Kidney epithelial cell (primary cell): Measurements from ENCODE around the gene TP53BP1. TPM values are rescaled to one million over a fixed set of nuclear protein-coding genes. Genes with fewer than 3 reads are reported as not detected.
A peak's percentile ranks its signal among the peaks of the same experiment; 100 is the strongest.

ENCODE experiments used
- DNase-seq: peaks from one replicate; pipeline ENCODE4 v3.0.0-alpha.2; 2010; ENCODE audit warnings: low read depth
- H3K27me3 ChIP-seq: 2 replicates; pipeline ENCODE4 v1.6.0; 2011; ENCODE audit warnings: low read length; ENCODE audit not compliant: control insufficient read depth, insufficient read depth
- H3K36me3 ChIP-seq: 2 replicates; pipeline ENCODE4 v1.5.1; 2011; ENCODE audit warnings: low read length; ENCODE audit not compliant: control insufficient read depth, insufficient read depth
- H3K4me3 ChIP-seq: 2 replicates; pipeline ENCODE4 v1.5.1; 2011; ENCODE audit warnings: low read depth, mild to moderate bottlenecking, control low read depth, low read length
- total RNA-seq: library from RNA; depleted of rRNA; stranded (reverse); fragments of >200 nt; gene quantifications from 2 replicates; pipeline ENCODE4 v1.2.3, GENCODE V29; 2015
- TF ChIP-seq, protein P1 (sequence below): IDR thresholded peaks from 2 replicates; pipeline ENCODE4 v1.5.1; 2011; ENCODE audit warnings: mild to moderate bottlenecking, moderate library complexity, low read length, control low read depth, inconsistent platforms; ENCODE audit not compliant: insufficient read depth, poor library complexity, severe bottlenecking

TP53BP1 gene
- total RNA-seq, 1 donor from 2014 or later, result 34.8 TPM

DNA sequence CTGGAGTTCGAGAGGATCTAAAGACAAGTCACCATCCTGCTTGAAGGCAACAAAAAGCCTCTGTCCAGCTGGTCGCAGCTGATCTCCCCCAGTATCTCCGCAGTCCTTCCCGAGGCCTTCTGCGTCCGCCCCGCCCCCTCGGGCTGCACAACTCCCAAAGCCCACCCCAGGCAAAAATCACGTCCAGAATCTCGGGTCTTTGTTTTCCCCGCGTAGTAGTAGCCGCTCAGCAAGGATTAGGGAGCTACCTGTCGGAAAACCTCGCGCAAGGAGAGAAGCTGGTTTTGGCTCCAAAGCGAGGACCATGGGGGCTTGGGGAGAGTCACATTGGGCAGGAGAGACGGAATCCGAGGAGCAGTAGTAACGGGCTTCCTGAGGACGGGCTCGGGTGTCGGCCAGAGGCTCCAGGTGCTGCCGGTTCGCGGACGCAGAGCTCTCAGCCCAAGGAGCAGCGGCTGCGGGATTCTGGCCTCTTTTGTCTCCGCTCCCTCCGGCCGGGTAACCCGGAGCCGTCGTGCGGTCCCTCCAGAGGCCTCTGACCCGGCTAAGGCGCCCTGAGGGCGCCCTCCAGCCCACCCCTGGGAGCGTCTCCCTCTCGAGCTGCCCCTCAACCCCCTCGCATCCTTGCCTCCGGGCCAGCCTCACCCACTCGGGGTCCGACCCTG, 122.5 kb downstream of the TP53BP1 start:
- Histone ChIP-seq H3K4me3 (peak overlapping the region; percentile 74), H3K36me3 (peaks cover 3% of the 10 kb centered on the region)
- DNase-seq, result no peak

DNA sequence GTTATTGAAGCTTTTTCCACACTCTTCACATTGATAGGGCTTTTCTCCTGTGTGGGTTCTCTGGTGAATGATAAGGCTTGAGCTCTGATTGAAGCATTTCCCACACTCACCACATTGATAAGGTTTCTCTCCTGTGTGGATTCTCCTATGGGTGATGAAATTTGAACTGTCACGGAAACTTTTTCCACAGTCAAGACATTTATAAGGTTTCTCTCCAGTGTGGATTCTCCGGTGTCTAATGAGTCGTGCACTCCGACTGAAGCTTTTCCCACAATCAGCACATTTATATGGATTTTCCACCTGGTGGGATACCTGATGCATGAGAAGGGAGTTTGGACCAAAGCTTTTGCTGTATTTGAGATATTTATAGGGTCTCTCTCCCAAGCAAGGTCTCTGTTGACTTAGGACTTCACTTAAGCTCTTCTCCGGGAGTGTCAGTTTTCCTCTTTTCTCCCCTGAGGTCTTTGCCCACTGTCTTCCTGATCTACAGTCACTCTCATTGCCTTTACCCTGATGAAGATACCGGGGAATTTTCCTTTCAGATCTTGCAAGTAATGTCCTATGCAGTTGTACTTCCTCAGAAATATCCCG, 131.5 kb downstream of the TP53BP1 start:
- peaks cover 4% of the 10 kb centered on the region for H3K36me3 ChIP-seq
- TF ChIP-seq, protein P1, sequence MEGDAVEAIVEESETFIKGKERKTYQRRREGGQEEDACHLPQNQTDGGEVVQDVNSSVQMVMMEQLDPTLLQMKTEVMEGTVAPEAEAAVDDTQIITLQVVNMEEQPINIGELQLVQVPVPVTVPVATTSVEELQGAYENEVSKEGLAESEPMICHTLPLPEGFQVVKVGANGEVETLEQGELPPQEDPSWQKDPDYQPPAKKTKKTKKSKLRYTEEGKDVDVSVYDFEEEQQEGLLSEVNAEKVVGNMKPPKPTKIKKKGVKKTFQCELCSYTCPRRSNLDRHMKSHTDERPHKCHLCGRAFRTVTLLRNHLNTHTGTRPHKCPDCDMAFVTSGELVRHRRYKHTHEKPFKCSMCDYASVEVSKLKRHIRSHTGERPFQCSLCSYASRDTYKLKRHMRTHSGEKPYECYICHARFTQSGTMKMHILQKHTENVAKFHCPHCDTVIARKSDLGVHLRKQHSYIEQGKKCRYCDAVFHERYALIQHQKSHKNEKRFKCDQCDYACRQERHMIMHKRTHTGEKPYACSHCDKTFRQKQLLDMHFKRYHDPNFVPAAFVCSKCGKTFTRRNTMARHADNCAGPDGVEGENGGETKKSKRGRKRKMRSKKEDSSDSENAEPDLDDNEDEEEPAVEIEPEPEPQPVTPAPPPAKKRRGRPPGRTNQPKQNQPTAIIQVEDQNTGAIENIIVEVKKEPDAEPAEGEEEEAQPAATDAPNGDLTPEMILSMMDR, result no peak
- no peak overlapping the region for H3K4me3 ChIP-seq
- H3K27me3 ChIP-seq, result no peaks in the 10 kb centered on the region
- DNase-seq, result no peak

More for the DNA sequence above, 122.5 kb downstream of the TP53BP1 start:
- TF ChIP-seq, protein P1, result no peak
- H3K27me3 ChIP-seq, result no peaks in the 10 kb centered on the region

DNA sequence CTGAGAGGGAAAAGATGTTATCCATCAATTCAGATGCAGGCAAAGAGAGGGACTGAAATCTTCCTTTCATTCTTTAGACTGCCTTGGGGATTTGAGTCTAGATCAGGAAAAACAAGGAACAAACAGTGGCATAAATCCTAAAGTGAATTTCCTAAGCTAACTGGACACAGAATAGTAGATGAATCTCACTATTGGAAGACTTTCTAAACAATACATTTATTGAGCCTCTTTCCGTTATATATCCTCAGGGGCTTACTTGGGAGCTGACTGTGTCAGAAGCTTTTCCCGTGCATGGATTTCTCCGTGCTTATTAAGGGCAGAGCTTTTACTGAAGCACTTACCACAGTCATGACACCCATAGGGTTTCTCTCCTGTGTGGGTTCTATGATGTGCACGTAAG, 132.1 kb downstream of the TP53BP1 start:
- Histone ChIP-seq H3K4me3 (no peak overlapping the region), H3K27me3 (no peaks in the 10 kb centered on the region), H3K36me3 (peaks cover 4% of the 10 kb centered on the region)
- TF ChIP-seq, protein P1, result no peak
- no peak for DNase-seq

Other genes with a start within 250 kb of the TP53BP1 start
- gene TGM5, start 226.2 kb downstream of the TP53BP1 start, total RNA-seq, result not detected in 2 replicates
- not detected in 2 replicates for gene TGM7, start 190.9 kb downstream of the TP53BP1 start, total RNA-seq
- gene LCMT2, start 162.6 kb downstream of the TP53BP1 start, total RNA-seq, result 7.8 and 9.2 TPM in 2 replicates
- gene ZSCAN29, start 122.1 kb downstream of the TP53BP1 start, total RNA-seq, result 29.5 and 38.5 TPM in 2 replicates
- 8.9 and 12.8 TPM in 2 replicates for gene TUBGCP4, start 122.1 kb downstream of the TP53BP1 start, total RNA-seq
- gene MAP1A, start 24.5 kb upstream of the TP53BP1 start, total RNA-seq, result 2.0 and 2.5 TPM in 2 replicates
- gene PPIP5K1, start 97.1 kb upstream of the TP53BP1 start, total RNA-seq, result 20.8 and 26.2 TPM in 2 replicates
- 3.7 and 5.1 TPM in 2 replicates for gene CKMT1B, start 100.9 kb upstream of the TP53BP1 start, total RNA-seq
- under 0.01 and 0.21 TPM in 2 replicates for gene STRC, start 125.6 kb upstream of the TP53BP1 start, total RNA-seq
- gene CATSPER2, start 155.7 kb upstream of the TP53BP1 start, total RNA-seq, result 1.8 and 5.0 TPM in 2 replicates
- 6.5 and 8.8 TPM in 2 replicates for gene CKMT1A, start 200.7 kb upstream of the TP53BP1 start, total RNA-seq